CD8-positive, alpha-beta memory T cell (primary cell): ENCODE measurements around the gene SRSF12. TPM values are rescaled to one million over a fixed set of nuclear protein-coding genes. Genes with fewer than 3 reads are reported as not detected.
A peak's percentile ranks its signal among the peaks of the same experiment; 100 is the strongest.

Experiments used
- CTCF ChIA-PET: fragments of 350-600 bp; sonication (Branson Sonifier 250); formaldehyde crosslinking; loops from one replicate; lab custom pipeline; 2021; ENCODE audit warnings: antibody characterized with exemption; lab: Charles Lee
- POLR2A ChIA-PET: fragments of 350-600 bp; sonication (Branson Sonifier 250); formaldehyde crosslinking; loops from one replicate; lab custom pipeline; 2021; ENCODE audit warnings: antibody characterized with exemption; lab: Charles Lee
- DNase-seq, 5 donors: peaks; one replicate each; pipeline versions ENCODE4 v3.0.0 to v3.0.0-alpha.2; 2020 to 2022; ENCODE audit warnings: mixed read lengths in 1 of 5
- H3K27ac ChIP-seq: one replicate; pipeline ENCODE4 v1.7.0; 2013; ENCODE audit warnings: low read depth, mild to moderate bottlenecking, low read length, moderate library complexity
- H3K27me3 ChIP-seq: 2 replicates; pipeline ENCODE4 v1.7.0; 2013; ENCODE audit warnings: low read length, mild to moderate bottlenecking; ENCODE audit not compliant: insufficient read depth, poor library complexity, severe bottlenecking
- H3K36me3 ChIP-seq: 2 replicates; pipeline ENCODE4 v1.7.0; 2013; ENCODE audit warnings: mild to moderate bottlenecking, low read length, moderate library complexity; ENCODE audit not compliant: insufficient read depth
- H3K4me1 ChIP-seq: 2 replicates; pipeline ENCODE4 v1.7.0; 2013; ENCODE audit warnings: mild to moderate bottlenecking, low read length, moderate library complexity; ENCODE audit not compliant: insufficient read depth
- H3K4me3 ChIP-seq: 2 replicates; pipeline ENCODE4 v1.7.0; 2013; ENCODE audit warnings: mild to moderate bottlenecking, low read length
- H3K9me3 ChIP-seq: 2 replicates; pipeline ENCODE4 v1.7.0; 2013; ENCODE audit warnings: mild to moderate bottlenecking, low read length
- H3K27ac Mint-ChIP-seq, 8 donors: one replicate each; pipeline ENCODE4 v1.8.0; 2020 to 2021; ENCODE audit warnings: mixed read lengths in 8 of 8, mild to moderate bottlenecking in 6 of 8, inconsistent platforms in 3 of 8, moderate library complexity in 3 of 8
- H3K27me3 Mint-ChIP-seq, 2 donors: one replicate each; pipeline ENCODE4 v1.8.0; 2020 to 2021; ENCODE audit warnings: mixed read lengths in 2 of 2, mild to moderate bottlenecking in 1 of 2, moderate library complexity in 1 of 2
- H3K36me3 Mint-ChIP-seq, 3 donors: one replicate each; pipeline ENCODE4 v1.8.0; 2020 to 2021; ENCODE audit warnings: mixed read lengths in 3 of 3, inconsistent platforms in 1 of 3, mild to moderate bottlenecking in 1 of 3
- H3K4me1 Mint-ChIP-seq, 3 donors: one replicate each; pipeline ENCODE4 v1.8.0; 2020 to 2021; ENCODE audit warnings: mixed read lengths in 3 of 3, inconsistent platforms in 1 of 3, mild to moderate bottlenecking in 1 of 3
- H3K4me3 Mint-ChIP-seq, 7 donors: one replicate each; pipeline ENCODE4 v1.8.0; 2020 to 2021; ENCODE audit warnings: mixed read lengths in 7 of 7, mild to moderate bottlenecking in 6 of 7, moderate library complexity in 4 of 7, inconsistent platforms in 2 of 7
- H3K9me3 Mint-ChIP-seq, 5 donors: one replicate each; pipeline ENCODE4 v1.8.0; 2020 to 2022; ENCODE audit warnings: mixed read lengths in 5 of 5, mild to moderate bottlenecking in 3 of 5, moderate library complexity in 2 of 5, inconsistent platforms in 1 of 5
- polyA plus RNA-seq: library from polyadenylated mRNA; unstranded; fragments of 300-500 nt; fragmentation: Illumina TruSeq; gene quantifications from one replicate; pipeline ENCODE4 v1.2.3, GENCODE V29; 2021
- total RNA-seq, 2 experiments: library from RNA; stranded (reverse); gene quantifications; one replicate each; pipeline ENCODE4 v1.2.3, GENCODE V29; 2021

Gene SRSF12
- total and polyA plus RNA-seq, 3 experiments from 2014 or later = 0.23 to 0.81 (median 0.71) TPM

DNA sequence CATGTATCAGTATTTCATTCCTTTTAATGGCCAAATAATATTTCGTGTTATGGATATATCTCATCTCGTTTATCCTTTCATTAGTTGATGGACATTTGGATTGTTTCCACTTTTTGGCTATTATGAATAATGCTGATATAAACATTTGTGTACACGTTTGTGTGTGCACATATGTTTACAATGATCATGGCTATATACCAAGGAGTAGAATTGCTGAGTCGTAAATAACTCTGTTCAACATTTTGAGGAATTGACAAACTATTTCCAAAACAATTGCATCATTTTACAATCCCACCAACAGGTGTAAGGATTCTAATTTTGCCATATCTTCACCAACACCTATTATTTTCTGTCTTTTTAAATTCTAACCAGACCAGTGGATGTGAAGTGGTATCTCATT is 63.7 kb downstream of the SRSF12 start:
- Mint-ChIP-seq H3K9me3 (peaks cover 0 to 5% (median 0%) of the 10 kb centered on the region in 5 donors), H3K27ac (no peak overlapping the region), H3K27me3 (peaks cover 0 to 6% of the 10 kb centered on the region in 2 donors), H3K4me1 (peaks cover 10 to 20% (median 19%) of the 10 kb centered on the region in 3 donors), H3K36me3 (no peaks in the 10 kb centered on the region), H3K4me3 (no peak overlapping the region)
- CTCF ChIA-PET = no interaction called here
- Histone ChIP-seq H3K36me3 (no peaks in the 10 kb centered on the region), H3K27me3 (no peaks in the 10 kb centered on the region), H3K9me3 (no peaks in the 10 kb centered on the region), H3K4me1 (no peaks in the 10 kb centered on the region), H3K27ac (no peak overlapping the region), H3K4me3 (no peak overlapping the region)
- POLR2A ChIA-PET = no interaction called here
- DNase-seq = no peak

DNA sequence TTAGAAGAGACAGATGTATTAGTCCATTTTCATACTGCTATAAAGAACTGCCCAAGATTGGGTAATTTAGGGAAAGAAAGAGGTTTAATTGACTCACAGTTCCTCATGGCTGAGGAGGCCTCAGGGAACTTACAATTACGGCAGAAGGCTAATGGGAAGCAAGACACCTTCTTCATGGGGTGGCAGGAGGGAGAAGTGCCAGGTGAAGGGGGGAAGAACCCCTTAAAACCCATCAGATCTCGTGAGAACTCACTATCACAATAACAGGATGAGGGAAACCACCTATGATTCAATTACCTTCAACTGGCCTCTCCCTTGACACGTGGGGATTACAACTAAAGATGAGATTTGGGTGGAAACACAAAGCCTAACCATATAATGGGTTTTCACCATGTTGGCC is 66.2 kb downstream of the SRSF12 start:
- no peaks in the 10 kb centered on the region for H3K4me1 ChIP-seq
- H3K27ac ChIP-seq = no peak overlapping the region
- H3K9me3 ChIP-seq = no peaks in the 10 kb centered on the region
- no peak overlapping the region for H3K4me3 Mint-ChIP-seq
- peaks cover 0 to 2% of the 10 kb centered on the region in 2 donors for H3K27me3 Mint-ChIP-seq
- ChIA-PET POLR2A (no interaction called here), CTCF (interaction anchor here (0.7 kb wide), 1 partner anchor 28 kb away, joined by 3 read pairs; no protein-coding TSS in a partner anchor)
- no peaks in the 10 kb centered on the region for H3K36me3 Mint-ChIP-seq
- H3K4me1 Mint-ChIP-seq = peaks cover 10 to 20% (median 19%) of the 10 kb centered on the region in 3 donors
- peak overlapping the region in 2 of 8 donors; percentile 76 to 83 for H3K27ac Mint-ChIP-seq
- no peaks in the 10 kb centered on the region for H3K27me3 ChIP-seq
- H3K36me3 ChIP-seq = no peaks in the 10 kb centered on the region
- no peak overlapping the region for H3K4me3 ChIP-seq
- no peak for DNase-seq
- H3K9me3 Mint-ChIP-seq = peaks cover 0 to 5% (median 0%) of the 10 kb centered on the region in 5 donors

DNA sequence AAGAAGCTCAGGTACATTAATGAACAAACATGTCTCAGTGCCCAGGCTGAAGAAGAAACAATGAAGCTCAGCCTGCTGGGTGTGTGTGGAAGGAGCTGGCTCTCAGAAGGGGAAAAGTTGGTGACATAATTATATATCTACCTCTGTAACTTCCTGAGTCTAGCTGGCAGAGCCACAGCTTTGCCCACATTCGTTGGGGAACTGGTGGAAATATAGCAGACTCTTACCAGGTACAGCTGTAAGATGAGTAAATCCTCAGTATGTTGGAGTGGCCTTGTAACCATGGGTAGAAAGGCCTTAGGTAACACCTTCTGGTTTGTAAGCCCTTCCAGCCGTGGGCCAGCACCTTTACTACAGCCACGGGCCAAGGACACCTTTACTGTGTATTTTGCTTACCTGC is 67.2 kb downstream of the SRSF12 start:
- H3K9me3 Mint-ChIP-seq = no peaks in the 10 kb centered on the region
- no peak overlapping the region for H3K27ac ChIP-seq
- no peaks in the 10 kb centered on the region for H3K36me3 Mint-ChIP-seq
- H3K4me1 ChIP-seq = no peaks in the 10 kb centered on the region
- peak overlapping the region in 1 of 8 donors; percentile 15 for H3K27ac Mint-ChIP-seq
- DNase-seq = no peak
- H3K27me3 Mint-ChIP-seq = peaks cover 0 to 2% of the 10 kb centered on the region in 2 donors
- H3K36me3 ChIP-seq = no peaks in the 10 kb centered on the region
- H3K4me3 Mint-ChIP-seq = no peak overlapping the region
- H3K27me3 ChIP-seq = no peaks in the 10 kb centered on the region
- H3K4me3 ChIP-seq = no peak overlapping the region
- POLR2A ChIA-PET = no interaction called here
- CTCF ChIA-PET = interaction anchor here (0.9 kb wide), 1 partner anchor 67 kb away, joined by 3 read pairs; no protein-coding TSS in a partner anchor
- H3K9me3 ChIP-seq = no peaks in the 10 kb centered on the region
- peaks cover 10 to 20% (median 19%) of the 10 kb centered on the region in 3 donors for H3K4me1 Mint-ChIP-seq

DNA sequence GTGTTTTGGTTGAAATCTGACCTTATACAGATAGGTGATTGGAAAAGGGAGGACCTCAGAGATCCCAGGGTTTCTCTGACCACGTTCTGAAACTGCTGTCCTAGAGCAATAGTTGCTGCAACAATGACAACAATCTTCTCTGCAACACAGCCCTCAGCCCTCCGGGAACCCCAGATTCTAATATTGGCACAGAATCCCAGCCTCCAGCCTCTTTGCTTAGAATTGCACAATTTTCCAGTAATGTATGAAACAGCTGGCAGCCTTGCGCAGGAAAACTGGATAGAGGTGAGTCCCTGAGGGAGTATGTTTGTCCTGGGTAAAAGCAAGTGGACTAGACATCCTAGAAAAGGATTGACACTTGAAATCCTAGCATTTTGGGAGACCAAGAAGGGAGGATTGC is 67.7 kb downstream of the SRSF12 start:
- ChIA-PET POLR2A (no interaction called here), CTCF (interaction anchor here (0.9 kb wide), 1 partner anchor 66 kb away, joined by 3 read pairs; no protein-coding TSS in a partner anchor)

DNA sequence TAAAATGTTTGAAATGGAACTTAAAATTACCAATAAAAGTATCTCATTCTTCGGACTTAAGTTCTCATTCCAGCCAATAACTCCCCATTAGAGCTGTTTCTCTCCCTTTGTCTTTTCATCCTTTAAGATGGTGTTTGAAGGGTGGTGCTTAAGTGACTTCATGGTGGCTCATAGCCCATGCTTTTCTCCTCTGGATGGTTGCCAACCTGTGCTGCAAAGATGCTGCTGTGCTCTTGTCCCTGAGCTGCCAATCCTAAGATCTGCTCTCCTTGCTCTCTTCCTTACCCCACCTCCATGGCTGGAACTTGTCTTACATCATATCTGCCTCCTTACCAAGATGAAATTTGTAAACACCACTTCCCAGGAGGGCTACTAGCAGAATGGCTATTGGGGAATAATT is 68.9 kb downstream of the SRSF12 start:
- H3K9me3 ChIP-seq = no peaks in the 10 kb centered on the region
- Mint-ChIP-seq H3K9me3 (no peaks in the 10 kb centered on the region), H3K27me3 (no peaks in the 10 kb centered on the region), H3K36me3 (no peaks in the 10 kb centered on the region), H3K27ac (peak overlapping the region in 1 of 8 donors; percentile 14), H3K4me1 (peaks cover 10 to 20% (median 19%) of the 10 kb centered on the region in 3 donors), H3K4me3 (no peak overlapping the region)
- H3K27me3 ChIP-seq = no peaks in the 10 kb centered on the region
- H3K4me3 ChIP-seq = no peak overlapping the region
- DNase-seq = no peak
- H3K27ac ChIP-seq = no peak overlapping the region
- ChIA-PET POLR2A (no interaction called here), CTCF (no interaction called here)
- H3K4me1 ChIP-seq = no peaks in the 10 kb centered on the region
- no peaks in the 10 kb centered on the region for H3K36me3 ChIP-seq

More for the DNA sequence above, 67.7 kb downstream of the SRSF12 start:
- H3K27me3 Mint-ChIP-seq = no peaks in the 10 kb centered on the region
- H3K4me1 Mint-ChIP-seq = peaks cover 10 to 20% (median 19%) of the 10 kb centered on the region in 3 donors
- H3K4me1 ChIP-seq = no peaks in the 10 kb centered on the region
- no peaks in the 10 kb centered on the region for H3K36me3 ChIP-seq
- H3K27ac ChIP-seq = no peak overlapping the region
- H3K9me3 ChIP-seq = no peaks in the 10 kb centered on the region
- peak overlapping the region in 1 of 8 donors; percentile 15 for H3K27ac Mint-ChIP-seq
- DNase-seq = no peak
- H3K4me3 Mint-ChIP-seq = no peak overlapping the region
- no peaks in the 10 kb centered on the region for H3K27me3 ChIP-seq
- no peaks in the 10 kb centered on the region for H3K9me3 Mint-ChIP-seq
- H3K4me3 ChIP-seq = no peak overlapping the region
- no peaks in the 10 kb centered on the region for H3K36me3 Mint-ChIP-seq

DNA sequence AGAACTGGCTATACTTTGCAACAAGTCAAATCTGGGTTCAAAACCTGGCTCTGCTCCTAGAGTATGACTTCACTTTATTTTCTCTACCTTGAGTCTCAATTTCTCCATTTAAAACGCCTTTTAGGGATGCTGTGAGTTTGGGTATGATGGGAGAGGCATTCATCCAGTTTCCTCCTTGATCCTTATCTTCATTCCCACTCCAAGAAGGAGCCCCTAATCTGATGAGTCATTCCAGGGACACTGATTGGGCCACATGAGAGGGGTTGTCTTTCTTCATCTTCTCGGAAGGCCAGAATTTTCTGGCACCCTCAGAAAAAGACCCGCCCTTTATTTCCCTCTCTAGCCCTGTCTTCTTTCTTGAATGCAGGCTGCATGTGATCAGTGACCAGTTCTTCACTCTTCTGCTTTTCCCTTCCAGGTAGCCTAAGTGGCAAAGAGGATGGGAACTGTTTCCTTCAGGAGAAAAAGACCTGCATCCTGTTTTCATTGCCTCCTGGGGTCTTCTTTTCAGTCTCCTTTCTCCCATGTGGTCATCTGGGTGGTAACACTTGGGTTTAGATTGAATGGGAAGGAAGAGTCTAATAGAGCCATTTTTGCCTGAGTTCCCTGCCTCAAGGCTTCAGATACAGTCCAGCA is 69.5 kb downstream of the SRSF12 start:
- Histone ChIP-seq H3K27me3 (no peaks in the 10 kb centered on the region), H3K9me3 (no peaks in the 10 kb centered on the region), H3K27ac (no peak overlapping the region), H3K36me3 (no peaks in the 10 kb centered on the region), H3K4me1 (no peaks in the 10 kb centered on the region), H3K4me3 (no peak overlapping the region)
- DNase-seq = no peak
- Mint-ChIP-seq H3K4me3 (no peak overlapping the region), H3K4me1 (peaks cover 10 to 20% (median 19%) of the 10 kb centered on the region in 3 donors), H3K9me3 (no peaks in the 10 kb centered on the region), H3K27ac (peak overlapping the region in 2 of 8 donors; percentile 64 to 84), H3K27me3 (no peaks in the 10 kb centered on the region), H3K36me3 (no peaks in the 10 kb centered on the region)
- POLR2A ChIA-PET = no interaction called here
- CTCF ChIA-PET = no interaction called here

DNA sequence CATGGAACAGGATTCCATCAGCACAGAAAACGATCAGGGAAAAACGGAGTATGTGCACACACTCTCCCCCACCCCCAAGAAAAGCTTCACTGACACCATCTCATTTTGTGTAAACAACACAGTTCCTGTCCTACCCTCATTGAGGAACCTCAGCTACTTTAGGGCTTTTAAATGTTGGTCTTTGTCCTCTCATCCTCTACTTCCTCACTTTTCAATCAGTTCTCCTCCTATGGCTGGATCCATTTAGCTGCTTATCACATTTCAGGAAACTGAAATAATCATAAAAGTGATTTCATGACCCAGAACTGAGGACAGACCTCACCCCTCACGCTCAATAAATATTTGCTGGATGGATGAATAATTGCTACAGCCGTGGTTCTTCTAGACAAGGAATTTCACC is 70.4 kb downstream of the SRSF12 start:
- no peaks in the 10 kb centered on the region for H3K36me3 Mint-ChIP-seq
- peak overlapping the region in 2 of 8 donors; percentile 1 to 22 for H3K27ac Mint-ChIP-seq
- Histone ChIP-seq H3K4me3 (no peak overlapping the region), H3K36me3 (no peaks in the 10 kb centered on the region), H3K9me3 (no peaks in the 10 kb centered on the region), H3K27ac (no peak overlapping the region), H3K27me3 (no peaks in the 10 kb centered on the region), H3K4me1 (no peaks in the 10 kb centered on the region)
- ChIA-PET POLR2A (no interaction called here), CTCF (interaction anchor here (1.4 kb wide), 1 partner anchor 98 kb away, joined by 4 read pairs; the partner anchor contains the start of gene PM20D2)
- DNase-seq = no peak
- H3K27me3 Mint-ChIP-seq = no peaks in the 10 kb centered on the region
- no peaks in the 10 kb centered on the region for H3K9me3 Mint-ChIP-seq
- no peak overlapping the region for H3K4me3 Mint-ChIP-seq
- H3K4me1 Mint-ChIP-seq = peaks cover 14 to 25% (median 24%) of the 10 kb centered on the region in 3 donors
